Measurements from ENCODE around the gene NDEL1.

Gene NDEL1

DNA sequence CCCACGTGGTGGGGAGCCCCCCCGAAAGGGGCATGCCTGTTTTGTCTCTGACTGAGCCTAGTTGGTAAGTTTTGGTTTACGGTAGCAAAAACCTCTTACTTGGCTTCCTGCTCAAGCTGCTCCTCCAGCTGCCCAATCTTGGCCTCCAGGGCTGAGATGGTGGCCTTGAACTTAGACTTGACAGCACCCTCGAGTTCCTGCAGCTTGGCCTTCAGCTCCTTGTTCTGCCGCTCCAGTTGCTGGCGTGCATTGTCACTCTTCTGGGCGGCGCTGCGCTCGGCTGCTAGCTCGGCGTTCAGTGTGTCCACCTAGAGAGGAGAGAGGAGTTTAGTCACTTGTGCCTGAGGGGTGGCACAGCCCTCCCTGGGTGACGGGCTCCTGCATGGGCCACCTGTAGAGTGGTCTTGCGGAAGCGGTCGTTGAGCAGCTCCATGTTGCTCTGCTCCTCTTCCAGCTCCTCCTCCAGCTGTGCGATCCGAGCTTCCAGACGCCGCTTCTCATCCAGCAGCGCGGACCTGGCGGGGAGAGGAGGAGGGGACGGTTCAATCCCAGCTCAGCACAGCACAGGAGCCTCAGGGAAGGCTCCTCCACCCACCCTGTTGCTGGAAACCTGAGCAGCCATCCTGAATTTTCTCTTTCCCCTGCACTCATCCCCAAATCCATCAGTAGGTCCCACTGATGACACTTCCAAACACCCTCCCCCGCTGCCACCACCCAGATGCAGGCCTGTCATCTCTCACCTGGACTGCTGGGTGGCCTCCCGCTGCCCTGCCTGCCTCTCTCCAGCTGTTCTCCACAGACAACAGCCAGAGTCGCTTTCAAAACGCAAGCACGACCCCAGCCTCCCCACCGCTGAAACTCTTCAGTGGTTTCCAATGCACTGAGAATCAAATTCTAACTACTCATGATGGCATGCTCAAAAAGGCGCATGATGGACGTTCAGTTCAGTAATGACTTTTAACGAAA, 44.6 kb downstream of the NDEL1 start:
- no peaks in the 10 kb centered on the region for H3K27me3 ChIP-seq (ENCODE audit: low read depth, low read length)

DNA sequence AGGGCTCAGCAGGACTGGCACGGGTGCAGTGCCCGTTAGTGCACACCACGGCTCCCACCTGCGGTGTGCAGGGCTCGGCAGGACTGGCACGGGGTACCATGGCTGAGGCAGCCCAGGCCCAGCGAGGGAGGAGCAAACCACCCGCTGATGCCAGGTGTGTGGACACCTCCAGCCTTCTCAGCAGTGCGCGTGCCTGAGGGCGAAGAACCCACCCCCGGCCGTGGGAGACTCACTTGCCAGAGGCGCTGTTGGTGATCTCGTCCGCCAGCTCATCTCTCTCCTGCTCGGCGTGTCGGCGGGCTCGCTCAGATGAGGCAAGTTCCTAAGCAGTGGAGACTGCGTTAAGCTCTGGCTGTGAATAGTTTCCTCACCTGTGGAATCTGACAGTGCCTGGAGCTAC, 45.4 kb downstream of the NDEL1 start:
- Histone ChIP-seq H3K27ac (ENCODE audit: low read length) (no peak overlapping the region), H3K36me3 (ENCODE audit: control insufficient read depth in 1 of 2, insufficient read depth in 2 of 2, low read length in 2 of 2) (peaks cover 19 to 35% of the 10 kb centered on the region in 2 donors), H3K4me3 (ENCODE audit: low read depth in 1 of 2, low read length in 2 of 2) (no peak overlapping the region), H3K4me1 (ENCODE audit: control insufficient read depth in 1 of 2, insufficient read depth in 2 of 2, low read length in 2 of 2) (peaks cover 0 to 22% of the 10 kb centered on the region in 2 donors), H3K9me3 (ENCODE audit: control insufficient read depth in 1 of 2, low read length in 2 of 2) (peaks cover 0 to 4% of the 10 kb centered on the region in 2 donors), H3K27me3 (ENCODE audit: low read depth, low read length) (no peaks in the 10 kb centered on the region)

More for the DNA sequence above, 44.6 kb downstream of the NDEL1 start:
- Histone ChIP-seq H3K36me3 (ENCODE audit: control insufficient read depth in 1 of 2, insufficient read depth in 2 of 2, low read length in 2 of 2) (peaks cover 24 to 40% of the 10 kb centered on the region in 2 donors), H3K9me3 (ENCODE audit: control insufficient read depth in 1 of 2, low read length in 2 of 2) (peaks cover 0 to 4% of the 10 kb centered on the region in 2 donors), H3K4me1 (ENCODE audit: control insufficient read depth in 1 of 2, insufficient read depth in 2 of 2, low read length in 2 of 2) (peaks cover 0 to 22% of the 10 kb centered on the region in 2 donors), H3K27ac (ENCODE audit: low read length) (no peak overlapping the region), H3K4me3 (ENCODE audit: low read depth in 1 of 2, low read length in 2 of 2) (no peak overlapping the region)

DNA sequence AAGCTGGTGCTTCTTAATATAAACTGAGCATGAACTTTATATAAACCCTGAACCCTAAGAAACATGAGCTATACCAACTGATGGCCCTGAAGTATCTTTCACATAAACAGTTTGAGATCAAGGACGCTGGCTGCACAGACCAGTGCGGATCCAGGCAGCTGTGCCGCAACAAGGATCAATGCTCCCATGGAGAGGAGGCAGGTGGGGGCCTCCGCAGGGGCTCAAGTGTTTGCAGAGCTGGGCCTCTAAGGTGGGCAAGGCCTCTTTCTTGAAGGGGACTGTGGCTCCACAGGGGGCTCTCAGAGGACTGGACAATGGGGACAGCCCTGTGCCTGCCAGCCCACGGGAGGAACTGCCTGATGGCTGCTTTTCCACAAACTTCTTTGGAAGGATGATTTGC, 46.0 kb downstream of the NDEL1 start:
- peaks cover 15 to 31% of the 10 kb centered on the region in 2 donors for H3K36me3 ChIP-seq (ENCODE audit: control insufficient read depth in 1 of 2, insufficient read depth in 2 of 2, low read length in 2 of 2)
- H3K4me3 ChIP-seq (ENCODE audit: low read depth in 1 of 2, low read length in 2 of 2) = no peak overlapping the region
- H3K9me3 ChIP-seq (ENCODE audit: control insufficient read depth in 1 of 2, low read length in 2 of 2) = peaks cover 0 to 4% of the 10 kb centered on the region in 2 donors
- no peaks in the 10 kb centered on the region for H3K27me3 ChIP-seq (ENCODE audit: low read depth, low read length)
- no peak overlapping the region for H3K27ac ChIP-seq (ENCODE audit: low read length)
- H3K4me1 ChIP-seq (ENCODE audit: control insufficient read depth in 1 of 2, insufficient read depth in 2 of 2, low read length in 2 of 2) = peaks cover 0 to 22% of the 10 kb centered on the region in 2 donors

DNA sequence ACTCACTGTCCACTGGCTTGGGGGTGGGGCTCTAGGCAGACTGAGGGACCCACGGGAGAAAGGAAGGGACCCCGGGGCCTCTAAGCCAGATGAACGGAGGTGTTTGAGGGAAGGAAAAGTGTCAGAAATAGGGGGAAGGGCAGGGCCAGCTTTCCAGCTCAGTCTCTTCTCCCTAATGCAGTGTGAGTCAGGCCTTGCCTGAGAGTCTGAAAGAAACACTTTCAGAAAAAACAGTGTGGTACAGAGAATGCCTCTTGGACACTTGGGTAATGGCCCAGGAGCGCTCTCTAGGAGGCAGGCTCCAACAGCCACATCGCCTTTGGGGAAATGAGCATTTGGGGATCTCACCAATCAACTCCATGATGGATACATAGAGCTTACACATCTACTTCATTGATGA, 46.9 kb downstream of the NDEL1 start:
- Histone ChIP-seq H3K27ac (ENCODE audit: low read length) (no peak overlapping the region), H3K36me3 (ENCODE audit: control insufficient read depth in 1 of 2, insufficient read depth in 2 of 2, low read length in 2 of 2) (peaks cover 11 to 31% of the 10 kb centered on the region in 2 donors), H3K27me3 (ENCODE audit: low read depth, low read length) (no peaks in the 10 kb centered on the region), H3K4me1 (ENCODE audit: control insufficient read depth in 1 of 2, insufficient read depth in 2 of 2, low read length in 2 of 2) (peaks cover 0 to 22% of the 10 kb centered on the region in 2 donors), H3K9me3 (ENCODE audit: control insufficient read depth in 1 of 2, low read length in 2 of 2) (peaks cover 0 to 4% of the 10 kb centered on the region in 2 donors), H3K4me3 (ENCODE audit: low read depth in 1 of 2, low read length in 2 of 2) (no peak overlapping the region)

DNA sequence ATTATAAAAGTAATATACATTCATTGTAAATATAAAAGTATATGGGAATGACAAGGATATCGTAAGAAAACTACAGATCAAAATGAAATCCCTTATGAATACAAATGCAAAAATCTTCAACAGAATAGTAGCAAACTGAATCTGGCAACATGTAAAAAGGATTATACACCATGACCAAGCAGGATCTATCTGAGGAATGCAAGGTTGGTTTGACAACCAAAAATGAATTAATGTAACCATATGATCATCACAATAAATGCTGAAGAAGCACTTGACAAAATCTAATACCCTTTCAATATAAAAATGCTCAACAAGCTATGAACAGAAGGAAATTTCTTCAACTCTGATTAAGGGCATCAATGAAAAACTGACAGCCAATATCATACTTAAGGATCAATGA, 48.8 kb downstream of the NDEL1 start:
- H3K27me3 ChIP-seq (ENCODE audit: low read depth, low read length) = no peaks in the 10 kb centered on the region
- peaks cover 0 to 22% of the 10 kb centered on the region in 2 donors for H3K4me1 ChIP-seq (ENCODE audit: control insufficient read depth in 1 of 2, insufficient read depth in 2 of 2, low read length in 2 of 2)
- H3K27ac ChIP-seq (ENCODE audit: low read length) = no peak overlapping the region
- no peak overlapping the region for H3K4me3 ChIP-seq (ENCODE audit: low read depth in 1 of 2, low read length in 2 of 2)
- peaks cover 18 to 34% of the 10 kb centered on the region in 2 donors for H3K36me3 ChIP-seq (ENCODE audit: control insufficient read depth in 1 of 2, insufficient read depth in 2 of 2, low read length in 2 of 2)
- peaks cover 0 to 4% of the 10 kb centered on the region in 2 donors for H3K9me3 ChIP-seq (ENCODE audit: control insufficient read depth in 1 of 2, low read length in 2 of 2)

DNA sequence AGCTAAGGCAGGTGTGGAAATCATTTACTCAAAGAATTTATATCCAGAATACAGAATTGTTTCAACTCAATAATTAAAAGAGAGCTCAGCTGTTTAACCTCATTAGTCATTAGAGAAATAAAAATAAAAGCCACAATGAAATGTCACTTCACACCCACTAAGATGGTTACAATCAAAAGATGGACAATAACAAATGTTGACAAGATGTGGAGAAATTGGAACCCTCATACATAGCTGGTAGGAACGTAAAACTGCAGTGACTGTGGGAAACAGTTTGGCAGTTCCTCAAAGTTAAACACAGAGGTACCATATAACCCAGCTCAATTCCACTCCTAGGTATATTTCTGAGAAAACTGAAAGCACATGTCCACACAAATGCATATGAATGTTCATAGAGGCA, 49.8 kb downstream of the NDEL1 start:
- Histone ChIP-seq H3K9me3 (ENCODE audit: control insufficient read depth in 1 of 2, low read length in 2 of 2) (peaks cover 0 to 4% of the 10 kb centered on the region in 2 donors), H3K27me3 (ENCODE audit: low read depth, low read length) (no peaks in the 10 kb centered on the region), H3K36me3 (ENCODE audit: control insufficient read depth in 1 of 2, insufficient read depth in 2 of 2, low read length in 2 of 2) (peaks cover 18 to 30% of the 10 kb centered on the region in 2 donors), H3K4me1 (ENCODE audit: control insufficient read depth in 1 of 2, insufficient read depth in 2 of 2, low read length in 2 of 2) (peaks cover 0 to 13% of the 10 kb centered on the region in 2 donors), H3K27ac (ENCODE audit: low read length) (no peak overlapping the region), H3K4me3 (ENCODE audit: low read depth in 1 of 2, low read length in 2 of 2) (no peak overlapping the region)

DNA sequence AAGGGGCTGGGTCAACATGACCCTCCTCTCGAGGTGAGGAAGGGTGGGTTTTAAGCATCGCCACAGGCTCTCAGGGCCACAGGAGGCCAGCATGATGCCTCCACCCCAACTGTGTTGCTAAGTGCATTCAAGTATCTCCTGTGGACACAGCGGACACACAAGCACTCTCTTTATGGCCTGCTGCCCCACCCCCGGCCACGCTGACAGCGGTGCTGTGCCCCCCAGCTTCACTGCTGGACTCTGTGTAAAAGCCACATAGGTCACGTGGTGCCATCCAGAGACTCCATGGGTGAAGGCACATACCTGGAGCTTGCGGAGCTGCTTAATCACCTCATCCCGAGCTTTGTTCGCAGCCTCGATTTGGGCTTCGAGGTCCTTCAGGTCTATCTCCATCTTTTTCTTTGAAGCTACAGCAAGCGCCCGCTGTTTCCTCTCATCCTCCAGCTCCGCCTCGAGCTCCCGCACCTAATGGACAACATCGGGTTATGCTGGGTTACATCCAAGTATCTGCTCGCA, 51.5 kb downstream of the NDEL1 start:
- peaks cover 22 to 43% of the 10 kb centered on the region in 2 donors for H3K36me3 ChIP-seq (ENCODE audit: control insufficient read depth in 1 of 2, insufficient read depth in 2 of 2, low read length in 2 of 2)

DNA sequence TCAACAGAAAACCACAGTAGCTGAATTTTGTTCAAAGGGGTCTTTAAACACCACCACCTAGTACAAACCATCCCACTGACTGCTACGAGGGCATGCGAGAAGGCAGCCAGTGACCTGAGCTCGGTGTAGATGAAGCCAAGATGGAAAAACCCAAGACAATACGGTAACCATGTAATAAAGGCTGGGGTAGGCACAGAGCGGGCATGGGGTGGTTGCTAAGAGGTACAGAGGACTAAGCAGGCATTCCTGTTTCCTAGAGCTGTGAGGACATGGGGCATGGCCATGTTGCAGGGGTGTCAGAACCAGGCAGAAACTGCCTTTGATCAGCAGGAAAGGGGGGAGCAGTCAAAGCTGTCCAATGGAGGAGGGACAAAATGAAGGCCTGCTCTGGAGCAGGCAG, 52.1 kb downstream of the NDEL1 start:
- Histone ChIP-seq H3K36me3 (ENCODE audit: control insufficient read depth in 1 of 2, insufficient read depth in 2 of 2, low read length in 2 of 2) (peaks cover 27 to 47% of the 10 kb centered on the region in 2 donors), H3K27me3 (ENCODE audit: low read depth, low read length) (no peaks in the 10 kb centered on the region), H3K4me1 (ENCODE audit: control insufficient read depth in 1 of 2, insufficient read depth in 2 of 2, low read length in 2 of 2) (no peaks in the 10 kb centered on the region), H3K9me3 (ENCODE audit: control insufficient read depth in 1 of 2, low read length in 2 of 2) (peaks cover 0 to 4% of the 10 kb centered on the region in 2 donors), H3K4me3 (ENCODE audit: low read depth in 1 of 2, low read length in 2 of 2) (no peak overlapping the region), H3K27ac (ENCODE audit: low read length) (no peak overlapping the region)

More for the DNA sequence above, 51.5 kb downstream of the NDEL1 start:
- no peaks in the 10 kb centered on the region for H3K27me3 ChIP-seq (ENCODE audit: low read depth, low read length)
- H3K4me1 ChIP-seq (ENCODE audit: control insufficient read depth in 1 of 2, insufficient read depth in 2 of 2, low read length in 2 of 2) = peaks cover 0 to 1% of the 10 kb centered on the region in 2 donors
- no peak overlapping the region for H3K27ac ChIP-seq (ENCODE audit: low read length)
- H3K4me3 ChIP-seq (ENCODE audit: low read depth in 1 of 2, low read length in 2 of 2) = no peak overlapping the region
- H3K9me3 ChIP-seq (ENCODE audit: control insufficient read depth in 1 of 2, low read length in 2 of 2) = peaks cover 0 to 4% of the 10 kb centered on the region in 2 donors

DNA sequence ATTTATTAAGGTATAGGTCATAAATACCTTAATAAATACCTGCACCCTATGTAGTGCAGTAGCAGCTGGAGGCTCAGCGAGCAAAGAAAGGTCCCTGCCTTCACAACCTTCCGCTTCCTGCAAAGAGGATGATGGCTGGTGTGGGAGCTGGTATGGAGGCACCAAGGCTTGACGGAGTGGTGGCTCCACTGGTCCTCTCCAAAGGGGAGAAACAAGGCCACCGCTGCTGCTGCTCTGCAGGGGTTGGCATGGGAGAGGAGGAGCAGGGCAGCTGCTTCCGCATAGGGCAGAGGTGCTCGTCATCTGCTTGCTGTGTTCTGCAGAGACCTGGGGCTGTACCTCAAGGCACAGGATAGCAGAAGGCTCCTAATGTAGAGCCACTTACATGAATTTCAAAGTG, 52.8 kb downstream of the NDEL1 start:
- H3K4me3 ChIP-seq (ENCODE audit: low read depth in 1 of 2, low read length in 2 of 2) = no peak overlapping the region
- peaks cover 26 to 49% of the 10 kb centered on the region in 2 donors for H3K36me3 ChIP-seq (ENCODE audit: control insufficient read depth in 1 of 2, insufficient read depth in 2 of 2, low read length in 2 of 2)
- H3K27me3 ChIP-seq (ENCODE audit: low read depth, low read length) = no peaks in the 10 kb centered on the region
- peaks cover 0 to 4% of the 10 kb centered on the region in 2 donors for H3K9me3 ChIP-seq (ENCODE audit: control insufficient read depth in 1 of 2, low read length in 2 of 2)
- H3K4me1 ChIP-seq (ENCODE audit: control insufficient read depth in 1 of 2, insufficient read depth in 2 of 2, low read length in 2 of 2) = no peaks in the 10 kb centered on the region
- no peak overlapping the region for H3K27ac ChIP-seq (ENCODE audit: low read length)

DNA sequence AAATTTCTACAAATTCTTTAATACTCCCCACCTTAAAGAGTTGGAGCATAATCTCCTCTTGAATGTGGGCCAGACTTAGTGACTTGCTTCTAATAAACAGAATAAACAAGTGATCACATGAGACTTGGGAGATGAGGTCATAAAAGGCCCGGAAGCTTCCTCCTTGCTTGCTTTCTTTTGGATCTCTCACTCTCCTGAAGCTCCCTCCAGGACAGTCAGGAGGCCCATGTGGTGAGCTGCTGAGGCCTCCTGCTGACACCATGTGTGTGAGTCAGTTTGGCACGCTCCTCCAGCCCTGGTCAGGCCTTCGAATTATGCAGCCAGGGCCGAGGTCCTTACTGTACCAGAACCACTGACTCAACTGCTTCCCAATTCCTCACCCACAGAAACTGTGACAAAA, 53.2 kb downstream of the NDEL1 start:
- H3K9me3 ChIP-seq (ENCODE audit: control insufficient read depth in 1 of 2, low read length in 2 of 2) = peaks cover 0 to 4% of the 10 kb centered on the region in 2 donors
- peaks cover 26 to 49% of the 10 kb centered on the region in 2 donors for H3K36me3 ChIP-seq (ENCODE audit: control insufficient read depth in 1 of 2, insufficient read depth in 2 of 2, low read length in 2 of 2)
- H3K27ac ChIP-seq (ENCODE audit: low read length) = no peak overlapping the region

DNA sequence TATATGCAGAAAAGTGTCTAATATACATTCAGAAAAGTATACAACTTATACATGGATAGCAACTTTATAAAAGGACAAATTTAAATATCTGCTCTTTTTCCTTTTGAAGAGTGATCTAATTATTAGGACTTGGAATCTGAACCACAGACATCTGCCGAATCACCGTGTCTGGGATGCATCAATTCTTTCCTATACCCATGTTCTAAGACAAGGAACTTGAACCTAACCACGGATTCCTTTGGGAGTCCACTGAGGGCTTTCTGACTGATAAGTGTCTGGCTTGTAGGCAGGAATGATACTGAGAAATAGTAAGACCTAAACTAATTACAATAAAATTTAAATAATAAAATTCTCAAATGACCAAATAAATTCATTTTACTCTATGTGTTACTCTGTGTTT, 54.2 kb downstream of the NDEL1 start:
- no peak overlapping the region for H3K27ac ChIP-seq (ENCODE audit: low read length)
- H3K9me3 ChIP-seq (ENCODE audit: control insufficient read depth in 1 of 2, low read length in 2 of 2) = no peaks in the 10 kb centered on the region
- H3K27me3 ChIP-seq (ENCODE audit: low read depth, low read length) = no peaks in the 10 kb centered on the region
- H3K4me3 ChIP-seq (ENCODE audit: low read depth in 1 of 2, low read length in 2 of 2) = no peak overlapping the region
- no peaks in the 10 kb centered on the region for H3K4me1 ChIP-seq (ENCODE audit: control insufficient read depth in 1 of 2, insufficient read depth in 2 of 2, low read length in 2 of 2)
- peaks cover 26 to 53% of the 10 kb centered on the region in 2 donors for H3K36me3 ChIP-seq (ENCODE audit: control insufficient read depth in 1 of 2, insufficient read depth in 2 of 2, low read length in 2 of 2)

More for the DNA sequence above, 53.2 kb downstream of the NDEL1 start:
- Histone ChIP-seq H3K4me1 (ENCODE audit: control insufficient read depth in 1 of 2, insufficient read depth in 2 of 2, low read length in 2 of 2) (no peaks in the 10 kb centered on the region), H3K4me3 (ENCODE audit: low read depth in 1 of 2, low read length in 2 of 2) (no peak overlapping the region), H3K27me3 (ENCODE audit: low read depth, low read length) (no peaks in the 10 kb centered on the region)

Measured in muscle layer of duodenum (tissue), 2 donors.